Suprapubic skin (tissue), 4 donors: ENCODE data around the gene OR52E5.

ENCODE experiments used
- EP300 ChIP-seq: sonication (generic); formaldehyde crosslinking; IDR thresholded peaks from one replicate; pipeline ENCODE4 v1.6.1; 2017; ENCODE audit warnings: antibody characterized with exemption
- POLR2A ChIP-seq, 2 donors: fragments of 450-650 bp; IDR thresholded peaks; one replicate each; pipeline ENCODE4 v1.6.1; 2017; ENCODE audit warnings: antibody characterized with exemption in 2 of 2, mild to moderate bottlenecking in 2 of 2, moderate library complexity in 2 of 2
- POLR2AphosphoS5 ChIP-seq, 3 donors: sonication (generic); formaldehyde crosslinking; IDR thresholded peaks; one replicate each; pipeline ENCODE4 v1.6.1; 2017; ENCODE audit warnings: antibody characterized with exemption in 3 of 3
- TF ChIP-seq, protein P1 (sequence below), 2 donors: fragments of 200-600 bp in 1 of 2; fragments of 450-650 bp in 1 of 2; sonication (generic) in 1 of 2; IDR thresholded peaks; one replicate each; pipeline ENCODE4 v1.5.1; 2016 to 2019; ENCODE audit warnings: antibody characterized with exemption in 2 of 2, mild to moderate bottlenecking in 1 of 2, moderate library complexity in 1 of 2

DNA sequence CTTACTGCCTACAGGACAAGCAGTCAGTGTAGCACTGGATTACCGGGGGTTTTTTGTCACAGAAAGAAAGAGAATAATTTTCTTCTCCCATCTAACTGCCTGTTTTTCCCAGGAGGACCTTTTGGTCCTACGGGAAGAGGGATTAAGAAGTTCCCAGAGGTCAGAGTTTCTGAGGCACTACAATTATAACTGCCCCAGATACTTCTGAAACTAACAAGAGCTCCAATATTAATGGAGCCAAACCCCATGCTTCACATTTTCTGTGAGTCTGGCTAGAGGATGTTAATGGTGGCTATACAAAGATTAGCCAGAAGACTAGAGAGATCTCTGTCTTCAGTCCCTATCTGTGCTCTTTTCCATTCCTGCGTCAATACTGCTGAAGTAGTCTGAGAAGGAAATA is 48.9 kb downstream of the OR52E5 start, which contains the start of gene OR56A3:
- TF ChIP-seq POLR2A (IDR thresholded peaks at IDR 0.05) (no peak), EP300 (no peak), POLR2AphosphoS5 (IDR thresholded peaks at IDR 0.05) (no peak)
- TF ChIP-seq, protein P1, sequence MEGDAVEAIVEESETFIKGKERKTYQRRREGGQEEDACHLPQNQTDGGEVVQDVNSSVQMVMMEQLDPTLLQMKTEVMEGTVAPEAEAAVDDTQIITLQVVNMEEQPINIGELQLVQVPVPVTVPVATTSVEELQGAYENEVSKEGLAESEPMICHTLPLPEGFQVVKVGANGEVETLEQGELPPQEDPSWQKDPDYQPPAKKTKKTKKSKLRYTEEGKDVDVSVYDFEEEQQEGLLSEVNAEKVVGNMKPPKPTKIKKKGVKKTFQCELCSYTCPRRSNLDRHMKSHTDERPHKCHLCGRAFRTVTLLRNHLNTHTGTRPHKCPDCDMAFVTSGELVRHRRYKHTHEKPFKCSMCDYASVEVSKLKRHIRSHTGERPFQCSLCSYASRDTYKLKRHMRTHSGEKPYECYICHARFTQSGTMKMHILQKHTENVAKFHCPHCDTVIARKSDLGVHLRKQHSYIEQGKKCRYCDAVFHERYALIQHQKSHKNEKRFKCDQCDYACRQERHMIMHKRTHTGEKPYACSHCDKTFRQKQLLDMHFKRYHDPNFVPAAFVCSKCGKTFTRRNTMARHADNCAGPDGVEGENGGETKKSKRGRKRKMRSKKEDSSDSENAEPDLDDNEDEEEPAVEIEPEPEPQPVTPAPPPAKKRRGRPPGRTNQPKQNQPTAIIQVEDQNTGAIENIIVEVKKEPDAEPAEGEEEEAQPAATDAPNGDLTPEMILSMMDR (IDR thresholded peaks at IDR 0.05) = no peak
